ENCODE measurements around the gene BCL11A. TPM values are rescaled to one million over a fixed set of nuclear protein-coding genes. Genes with fewer than 3 reads are reported as not detected.

The BCL11A gene
- total and polyA plus RNA-seq, 2 of the 13 experiments (the other 11 are each of a cell fraction or from before 2014, with no cell fraction given): not detected

- no peak for TF ChIP-seq AHDC1 (CRISPR knock-in tag; IDR thresholded peaks at IDR 0.05; ENCODE audit: borderline replicate concordance)
- no peak for TF ChIP-seq SRY (CRISPR knock-in tag; IDR thresholded peaks at IDR 0.05)
- no peak for TF ChIP-seq ZNF724P (CRISPR knock-in tag; IDR thresholded peaks at IDR 0.05; ENCODE audit: borderline replicate concordance)
- TF ChIP-seq BRF2 (CRISPR knock-in tag; IDR thresholded peaks at IDR 0.05): no peak
- no peak for TF ChIP-seq FOXK2 (IDR thresholded peaks at IDR 0.05)
- no peak for TF ChIP-seq RBM39 (IDR thresholded peaks at IDR 0.05; ENCODE audit: low read depth, low read length, poor library complexity, severe bottlenecking)
- TF ChIP-seq ETV5 (CRISPR knock-in tag; IDR thresholded peaks at IDR 0.05; ENCODE audit: borderline replicate concordance): no peak
- TF ChIP-seq KLF15 (CRISPR knock-in tag; IDR thresholded peaks at IDR 0.05; ENCODE audit: borderline replicate concordance): no peak
- no peak for TF ChIP-seq ZSCAN22 (CRISPR knock-in tag; IDR thresholded peaks at IDR 0.05)
- no peak for TF ChIP-seq ZBTB1 (CRISPR knock-in tag; IDR thresholded peaks at IDR 0.05; ENCODE audit: borderline replicate concordance)
- no peak for TF ChIP-seq GPBP1L1 (CRISPR knock-in tag; IDR thresholded peaks at IDR 0.05)
- no peak for TF ChIP-seq ZNF138 (CRISPR knock-in tag; IDR thresholded peaks at IDR 0.05; ENCODE audit: low read depth)
Measured at GRCh38 chr2:60496956-60497355, 56.5 kb downstream of the BCL11A start (continued).

All from HepG2 (cell line).